GM10248 (cell line): ENCODE data around the gene SIT1.
"Not testable (repeated sequence)": the region's sequence is repeated elsewhere in the genome, so short reads cannot be mapped to it uniquely, and the experiment has no call there.

Experiments used
- CTCF ChIA-PET: fragments of 300-600 bp; sonication (Branson Sonifier 250); formaldehyde crosslinking; extraction: SDS; loops from one replicate; lab custom pipeline; 2021; ENCODE audit warnings: antibody characterized with exemption; lab: Yijun Ruan, JAX
- POLR2A ChIA-PET: fragments of 350-650 bp; sonication (Branson Sonifier 250); formaldehyde crosslinking; extraction: SDS; loops from one replicate; lab custom pipeline; 2020; ENCODE audit warnings: antibody characterized with exemption; lab: Yijun Ruan, JAX
- DNase-seq: peaks from one replicate; pipeline ENCODE4 v3.0.0; 2012; ENCODE audit errors: extremely low spot score
- TF ChIP-seq, protein P1 (sequence below): IDR thresholded peaks from 2 replicates; pipeline ENCODE4 v1.5.1; 2012; ENCODE audit warnings: mild to moderate bottlenecking, low read depth; ENCODE audit errors: extremely low read depth, missing control alignments, control extremely low read depth

SIT1 gene

GRCh38 chr9:35639631-35640030, 11.1 kb downstream of the SIT1 start:
- POLR2A ChIA-PET, result no interaction called here

GRCh38 chr9:35639225-35639624, 11.5 kb downstream of the SIT1 start:
- CTCF ChIA-PET, result interaction anchor here (1.1 to 3.2 kb wide), 9 partner anchors 9 to 187 kb away, joined by 3 to 7 read pairs (median 4); partner anchors contain the start of gene TLN1

More at GRCh38 chr9:35639631-35640030, 11.1 kb downstream of the SIT1 start:
- no peak for DNase-seq
- TF ChIP-seq, protein P1, sequence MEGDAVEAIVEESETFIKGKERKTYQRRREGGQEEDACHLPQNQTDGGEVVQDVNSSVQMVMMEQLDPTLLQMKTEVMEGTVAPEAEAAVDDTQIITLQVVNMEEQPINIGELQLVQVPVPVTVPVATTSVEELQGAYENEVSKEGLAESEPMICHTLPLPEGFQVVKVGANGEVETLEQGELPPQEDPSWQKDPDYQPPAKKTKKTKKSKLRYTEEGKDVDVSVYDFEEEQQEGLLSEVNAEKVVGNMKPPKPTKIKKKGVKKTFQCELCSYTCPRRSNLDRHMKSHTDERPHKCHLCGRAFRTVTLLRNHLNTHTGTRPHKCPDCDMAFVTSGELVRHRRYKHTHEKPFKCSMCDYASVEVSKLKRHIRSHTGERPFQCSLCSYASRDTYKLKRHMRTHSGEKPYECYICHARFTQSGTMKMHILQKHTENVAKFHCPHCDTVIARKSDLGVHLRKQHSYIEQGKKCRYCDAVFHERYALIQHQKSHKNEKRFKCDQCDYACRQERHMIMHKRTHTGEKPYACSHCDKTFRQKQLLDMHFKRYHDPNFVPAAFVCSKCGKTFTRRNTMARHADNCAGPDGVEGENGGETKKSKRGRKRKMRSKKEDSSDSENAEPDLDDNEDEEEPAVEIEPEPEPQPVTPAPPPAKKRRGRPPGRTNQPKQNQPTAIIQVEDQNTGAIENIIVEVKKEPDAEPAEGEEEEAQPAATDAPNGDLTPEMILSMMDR, result no peak
- CTCF ChIA-PET, result interaction anchor here (0.7 to 3.2 kb wide), 9 partner anchors 18 to 187 kb away, joined by 3 to 7 read pairs (median 4); partner anchors contain the start of genes CCDC107, RMRP and TLN1

DNA sequence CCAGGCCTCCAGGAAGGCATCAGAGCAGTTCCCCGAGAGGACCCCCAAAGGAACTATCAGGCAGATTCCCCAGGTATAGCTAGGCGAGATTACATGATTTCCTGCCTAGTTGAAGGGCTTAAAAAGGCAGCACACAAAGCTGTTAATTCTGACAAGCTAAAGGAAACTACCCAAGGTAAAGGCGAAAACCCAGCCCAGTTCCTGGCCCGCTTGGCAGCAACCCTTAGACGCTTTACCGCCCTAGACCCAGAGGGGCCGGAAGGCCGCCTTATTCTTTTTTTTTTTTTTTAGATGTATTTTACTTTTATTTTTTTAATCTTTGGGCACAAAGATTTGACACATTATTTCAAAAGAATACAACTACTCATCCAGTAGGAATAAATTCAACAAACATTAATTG, 12.0 kb downstream of the SIT1 start:
- POLR2A ChIA-PET, DNase-seq: not testable (repeated sequence)
- CTCF ChIA-PET, result interaction anchor here (1.1 to 3.2 kb wide), 5 partner anchors 9 to 93 kb away, joined by 3 to 7 read pairs (median 4); partner anchors contain the start of gene TLN1

More at GRCh38 chr9:35639225-35639624, 11.5 kb downstream of the SIT1 start:
- DNase-seq, POLR2A ChIA-PET: not testable (repeated sequence)

DNA sequence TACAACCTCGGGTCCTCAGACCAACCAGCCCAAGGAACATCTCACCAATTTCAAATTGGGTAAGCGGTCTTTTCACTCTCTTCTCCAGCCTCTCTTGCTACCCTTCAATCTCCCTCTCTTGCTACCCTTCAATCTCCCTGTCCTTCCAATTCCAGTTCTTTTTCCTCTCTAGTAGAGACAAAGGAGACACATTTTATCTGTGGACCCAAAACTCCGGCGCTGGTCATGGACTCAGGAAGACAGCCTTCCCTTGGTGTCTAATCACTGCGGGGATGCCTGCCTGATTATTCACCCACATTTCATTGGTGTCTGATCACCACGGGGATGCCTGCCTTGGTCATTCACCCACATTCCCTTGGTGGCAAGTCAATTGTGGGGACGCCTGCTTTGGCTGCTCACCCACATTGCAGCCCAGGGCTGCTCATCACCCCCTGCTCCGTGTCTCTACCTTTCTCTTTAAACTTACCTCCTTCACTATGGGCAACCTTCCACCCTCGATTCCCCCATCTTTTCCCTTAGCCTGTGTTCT, 13.2 kb downstream of the SIT1 start:
- POLR2A ChIA-PET, DNase-seq: not testable (repeated sequence)
- CTCF ChIA-PET, result interaction anchor here (1.5 kb wide), 1 partner anchor 10 kb away, joined by 7 read pairs; no protein-coding TSS in a partner anchor

DNA sequence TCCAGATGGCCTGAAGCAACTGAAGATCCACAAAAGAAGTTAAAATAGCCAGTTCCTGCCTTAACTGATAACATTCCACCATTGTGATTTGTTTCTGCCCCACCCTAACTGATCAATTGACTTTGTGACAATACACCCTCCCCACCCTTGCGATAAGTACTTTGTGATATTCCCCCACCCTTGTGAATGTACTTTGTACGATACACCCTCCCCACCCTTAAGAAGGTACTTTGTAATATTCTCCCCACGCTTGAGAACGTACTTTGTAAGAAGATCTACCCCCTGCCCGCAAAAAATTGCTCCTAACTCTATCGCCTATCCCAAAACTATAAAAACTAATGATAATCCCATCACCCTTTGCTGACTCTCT, 13.9 kb downstream of the SIT1 start:
- DNase-seq, POLR2A ChIA-PET: not testable (repeated sequence)
- CTCF ChIA-PET, result interaction anchor here (1.1 to 5.7 kb wide), 3 partner anchors 9 to 25 kb away, joined by 4 to 36 read pairs (median 6); partner anchors contain the start of genes CCDC107 and RMRP

GRCh38 chr9:35636135-35636876, 14.4 kb downstream of the SIT1 start:
- ChIA-PET POLR2A (no interaction called here), CTCF (interaction anchor here (1.1 to 5.7 kb wide), 3 partner anchors 10 to 24 kb away, joined by 4 to 36 read pairs (median 6); partner anchors contain the start of genes CCDC107 and RMRP)
- TF ChIP-seq, protein P1, result no peak
- no peak for DNase-seq

- TF ChIP-seq, protein P1, result no peak
- ChIA-PET CTCF (interaction anchor here (0.9 to 5.7 kb wide), 6 partner anchors 10 to 61 kb away, joined by 3 to 36 read pairs (median 5); partner anchors contain the start of genes CCDC107 and RMRP), POLR2A (no interaction called here)
- DNase-seq, result no peak
Observed at GRCh38 chr9:35635730-35636129, 15.0 kb downstream of the SIT1 start.

DNA sequence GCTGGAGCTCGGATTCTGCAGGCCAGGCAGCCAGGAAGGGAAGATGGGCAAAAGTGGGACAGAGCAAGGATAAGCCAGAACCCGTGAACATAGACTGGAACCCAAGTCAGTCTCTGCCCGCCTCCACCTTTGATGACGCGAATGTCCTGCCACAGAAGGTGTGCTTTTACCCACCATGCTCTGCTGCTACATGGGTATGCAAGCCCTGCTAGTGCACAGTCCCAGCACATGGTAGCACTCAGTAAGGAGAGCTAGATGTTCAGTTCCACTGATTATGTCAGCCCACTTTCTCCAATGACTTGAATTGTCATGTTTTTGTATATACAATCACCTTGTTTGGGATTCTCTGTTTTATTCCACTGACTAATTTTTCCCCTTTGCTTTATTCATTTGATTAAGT, 21.1 kb downstream of the SIT1 start:
- ChIA-PET CTCF (interaction anchor here (1.1 to 4.0 kb wide), 10 partner anchors 11 to 159 kb away, joined by 3 to 30 read pairs (median 7); partner anchors contain the start of genes ARHGEF39, CCDC107, CD72 and CREB3), POLR2A (interaction anchor here (0.7 kb wide), 1 partner anchor 82 kb away, joined by 5 read pairs; no protein-coding TSS in a partner anchor)
- TF ChIP-seq, protein P1, result no peak
- no peak for DNase-seq
